ENCODE results near the gene HMMR.
"Not testable (repeated sequence)": the region's sequence is repeated elsewhere in the genome, so short reads cannot be mapped to it uniquely, and the experiment has no call there.

HMMR gene

DNA sequence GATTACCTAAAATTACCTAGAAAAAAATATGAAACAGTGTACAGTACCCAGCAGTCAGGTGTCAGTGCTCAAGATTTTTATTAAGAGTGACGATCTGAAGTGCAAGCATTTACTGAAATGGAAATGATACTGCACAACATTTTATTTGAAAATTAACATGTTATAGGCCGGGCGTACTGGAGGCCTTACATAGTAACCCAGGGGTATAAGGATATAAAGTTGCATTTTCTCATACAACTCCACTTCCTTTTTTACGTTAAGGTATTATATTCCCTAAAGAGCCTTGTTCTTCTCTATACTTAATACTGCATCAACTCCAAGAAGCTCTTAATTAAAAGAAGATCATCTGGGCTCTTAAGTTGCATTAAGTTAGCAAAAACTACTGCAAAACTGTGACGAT lies 48.3 kb downstream of the HMMR start:
- no peak for DNase-seq (ENCODE audit: low spot score)

DNA sequence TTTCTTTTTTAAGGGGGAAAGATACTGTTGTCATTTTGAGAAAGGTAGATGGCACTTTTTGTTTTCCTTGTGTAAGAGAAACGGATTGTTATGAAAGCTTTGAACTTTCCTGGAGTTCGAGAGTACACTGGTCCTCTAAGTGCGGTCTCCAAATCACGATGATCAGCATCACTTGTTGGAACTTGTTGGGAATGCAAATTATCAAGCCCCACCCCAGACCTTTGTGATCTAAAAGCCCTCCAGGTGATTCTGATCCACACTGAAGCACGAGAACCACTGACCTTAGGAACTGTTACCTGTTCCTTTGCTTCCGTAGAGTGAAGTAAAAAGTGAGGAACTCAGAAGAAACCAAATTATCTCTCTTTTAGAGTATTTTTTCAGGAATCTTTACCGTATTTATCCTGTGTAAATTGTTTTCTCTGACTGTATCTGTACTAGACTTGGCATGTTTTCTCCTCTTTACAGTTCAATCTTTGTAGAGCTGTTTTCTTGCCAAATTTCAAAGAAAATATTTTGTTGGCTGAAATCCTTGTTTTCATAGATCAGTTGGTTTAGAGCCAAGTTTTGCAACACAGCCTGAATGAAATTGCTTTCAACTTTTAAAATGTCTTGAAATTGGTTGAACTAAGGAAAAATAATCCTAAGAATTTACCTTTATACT lies 49.0 kb downstream of the HMMR start:
- DNase-seq (ENCODE audit: low spot score): peak; percentile 32

GRCh38 chr5:163512526-163512925 lies 52.1 kb downstream of the HMMR start:
- no peak for DNase-seq (ENCODE audit: low spot score)

DNA sequence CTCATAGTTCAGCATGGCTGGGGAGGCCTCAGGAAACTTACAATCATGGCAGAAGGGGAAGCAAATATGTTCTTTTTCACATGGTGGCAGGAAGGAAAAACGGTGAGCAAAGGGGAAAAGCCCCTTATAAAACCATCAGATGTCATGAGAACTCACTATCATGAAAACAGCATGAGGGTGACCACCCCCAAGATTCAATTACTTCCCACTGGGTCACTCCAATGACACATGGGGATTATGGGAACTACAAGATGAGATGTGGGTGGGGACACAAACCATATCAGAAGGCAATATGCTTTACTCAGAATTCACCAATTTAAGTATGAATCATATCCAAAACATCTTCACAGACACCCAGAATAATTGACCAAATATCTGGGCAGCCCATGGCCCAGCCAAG lies 64.7 kb downstream of the HMMR start:
- no peak for DNase-seq (ENCODE audit: low spot score)

GRCh38 chr5:163529698-163530097 lies 69.3 kb downstream of the HMMR start:
- no peak for DNase-seq (ENCODE audit: low spot score)

DNA sequence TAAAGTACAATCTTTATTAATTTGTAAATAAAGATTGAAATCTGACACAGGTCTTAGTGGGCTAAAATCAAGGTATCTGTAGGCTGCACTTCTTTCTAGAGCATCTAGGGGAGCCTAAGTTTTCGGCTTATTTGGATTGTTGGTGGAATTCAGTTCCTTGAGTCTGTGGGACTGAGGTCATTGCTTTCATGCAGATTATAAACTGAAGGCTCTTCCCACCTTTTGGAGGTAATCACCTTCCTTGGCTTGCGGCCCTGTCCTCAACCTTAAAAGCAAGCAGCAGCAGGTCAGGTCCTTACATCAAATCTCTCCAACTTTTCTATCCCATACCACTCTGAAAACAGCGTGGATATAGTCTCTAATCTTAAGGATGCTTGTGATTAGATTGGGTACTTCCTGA lies 70.8 kb downstream of the HMMR start:
- no peak for DNase-seq (ENCODE audit: low spot score)

- DNase-seq (ENCODE audit: low spot score): no peak
Observed at GRCh38 chr5:163532171-163533084, 72.0 kb downstream of the HMMR start.

DNA sequence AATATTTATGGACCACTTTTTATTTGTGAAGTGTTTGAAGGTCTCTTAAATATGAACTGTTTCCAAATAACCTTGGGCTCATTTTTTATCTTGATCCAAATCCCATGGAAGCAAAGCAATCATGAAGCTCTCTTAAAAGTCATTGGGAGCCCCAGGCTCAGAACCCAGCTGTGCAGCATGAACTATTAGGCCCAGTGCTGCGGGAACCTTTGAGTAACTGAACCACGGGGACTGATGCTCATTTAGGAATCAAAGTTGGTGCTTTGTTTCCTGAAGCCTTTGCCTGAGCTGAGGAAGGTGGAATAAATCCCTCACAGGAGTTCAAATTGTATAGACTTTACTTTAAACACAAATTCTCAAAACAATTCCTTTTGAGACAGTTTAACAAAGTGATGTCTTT lies 72.8 kb downstream of the HMMR start:
- no peak for DNase-seq (ENCODE audit: low spot score)

- DNase-seq (ENCODE audit: low spot score): no peak
Observed at GRCh38 chr5:163534492-163535094, 74.2 kb downstream of the HMMR start.

DNA sequence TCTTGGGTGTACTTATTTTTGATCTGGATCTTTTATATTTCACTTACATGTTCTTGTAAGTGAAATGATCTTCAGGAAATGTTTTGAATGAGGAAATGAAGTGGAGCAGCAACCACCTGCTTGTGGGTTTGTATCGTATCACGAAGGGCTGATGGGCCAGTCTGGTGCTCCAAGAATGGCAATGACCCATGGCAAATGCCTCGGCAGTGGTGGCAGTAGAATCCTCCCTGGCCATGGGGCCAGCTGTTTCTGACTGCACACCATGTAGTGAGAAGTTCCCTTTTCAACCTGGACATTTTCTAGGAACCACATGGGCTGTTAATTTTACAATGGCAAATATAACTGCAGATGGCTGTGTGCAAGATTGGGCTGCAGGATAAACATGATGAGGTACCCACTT lies 74.9 kb downstream of the HMMR start:
- no peak for DNase-seq (ENCODE audit: low spot score)

GRCh38 chr5:163536442-163536841 lies 76.0 kb downstream of the HMMR start:
- not testable (repeated sequence) for DNase-seq (ENCODE audit: low spot score)

GRCh38 chr5:163540696-163541095 lies 80.3 kb downstream of the HMMR start:
- no peak for DNase-seq (ENCODE audit: low spot score)

Data from AG20443 (cell line).